ENCODE results near the gene FTMT.

- TF ChIP-seq EGR1 (IDR thresholded peaks at IDR 0.05; ENCODE audit: low read depth in 2 of 2): no peak
- TF ChIP-seq FOXA1 (IDR thresholded peaks at IDR 0.05): no peak
- TF ChIP-seq CTCF (IDR thresholded peaks at IDR 0.05; ENCODE audit: low read depth, low read length, missing input control): no peak
- TF ChIP-seq ATF3 (IDR thresholded peaks at IDR 0.05): no peak
- TF ChIP-seq ZBTB33 (IDR thresholded peaks at IDR 0.05): no peak
- TF ChIP-seq HNF4A (conservative IDR thresholded peaks at IDR 0.05): no peak
- TF ChIP-seq REST (IDR thresholded peaks at IDR 0.05): no peak
- TF ChIP-seq RAD21 (IDR thresholded peaks at IDR 0.05): no peak
- TF ChIP-seq SP1 (IDR thresholded peaks at IDR 0.05): no peak
- TF ChIP-seq RXRA (IDR thresholded peaks at IDR 0.05): no peak
- TF ChIP-seq MAX (IDR thresholded peaks at IDR 0.05): no peak
Observed at GRCh38 chr5:121834021-121834420, 17.7 kb upstream of the FTMT start.

Measured in liver (tissue), 3 donors.